Measurements from ENCODE around the gene SH3BGRL2.
"Not testable (repeated sequence)": the region's sequence is repeated elsewhere in the genome, so short reads cannot be mapped to it uniquely, and the experiment has no call there.

The SH3BGRL2 gene

GRCh38 chr6:79614326-79615305 lies 16.5 kb upstream of the SH3BGRL2 start:
- DNase-seq (ENCODE audit: low spot score) = no peak

GRCh38 chr6:79617518-79617941 lies 13.6 kb upstream of the SH3BGRL2 start:
- DNase-seq (ENCODE audit: low spot score) = no peak

DNA sequence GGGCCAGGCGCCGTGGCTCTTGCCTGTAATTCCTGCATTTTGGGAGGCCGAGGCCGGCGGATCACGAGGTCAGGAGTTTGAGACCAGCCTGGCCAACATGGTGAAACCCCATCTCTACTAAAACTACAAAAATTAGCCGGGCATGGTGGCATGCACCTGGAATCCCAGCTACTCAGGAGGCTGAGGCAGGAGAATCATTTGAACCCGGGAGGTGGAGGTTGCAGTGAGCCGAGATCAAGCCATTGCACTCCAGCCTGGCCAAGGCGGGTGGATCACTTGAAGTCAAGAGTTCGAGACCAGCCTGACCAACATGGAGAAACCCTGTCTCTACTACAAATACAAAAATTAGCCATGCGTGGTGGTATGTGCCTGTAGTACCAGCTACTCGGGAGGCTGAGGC lies 12.7 kb upstream of the SH3BGRL2 start:
- DNase-seq (ENCODE audit: low spot score) = not testable (repeated sequence)

- no peak for DNase-seq (ENCODE audit: low spot score)
These were observed 9.6 kb upstream of the SH3BGRL2 start for GRCh38 chr6:79621579-79621978.

DNA sequence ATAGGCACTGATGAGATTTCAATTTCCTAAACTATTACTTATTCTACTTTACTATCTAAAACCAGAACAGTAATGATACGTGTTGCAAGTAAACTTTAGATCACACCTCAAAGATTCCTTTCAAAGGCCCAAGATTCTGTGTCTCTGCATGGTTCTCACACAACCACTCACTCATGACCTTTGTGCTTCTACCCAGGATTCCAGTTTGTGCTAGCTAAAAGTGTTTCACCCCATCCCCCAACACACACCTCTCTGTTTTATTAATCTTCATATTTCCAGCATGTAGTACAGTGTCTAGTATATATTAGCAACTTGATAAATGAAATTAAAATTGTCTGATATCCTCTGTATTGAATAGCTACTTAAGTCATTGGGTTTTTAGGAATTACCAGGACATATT lies 8.8 kb upstream of the SH3BGRL2 start:
- DNase-seq (ENCODE audit: low spot score) = no peak

GRCh38 chr6:79623106-79623505 lies 8.0 kb upstream of the SH3BGRL2 start:
- no peak for DNase-seq (ENCODE audit: low spot score)

DNA sequence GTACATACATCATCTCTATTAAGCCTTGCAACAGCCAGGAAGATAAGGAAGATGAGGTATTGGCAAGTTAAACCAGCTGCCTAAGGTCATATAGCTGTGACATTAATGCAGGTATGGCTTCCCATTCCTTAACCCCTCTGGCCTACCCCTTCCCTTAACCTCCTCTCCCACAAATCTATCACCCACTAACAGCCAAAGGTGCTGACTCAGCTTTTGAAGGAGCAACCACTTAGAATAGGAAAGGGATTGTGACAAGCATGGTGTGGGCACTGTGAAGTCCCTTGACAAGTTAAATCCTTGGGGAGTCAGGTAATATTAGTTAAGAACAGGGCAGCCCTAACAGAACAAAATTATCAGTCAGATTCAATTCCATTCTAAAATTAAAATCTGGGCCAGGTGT lies 5.4 kb upstream of the SH3BGRL2 start:
- no peak for DNase-seq (ENCODE audit: low spot score)

DNA sequence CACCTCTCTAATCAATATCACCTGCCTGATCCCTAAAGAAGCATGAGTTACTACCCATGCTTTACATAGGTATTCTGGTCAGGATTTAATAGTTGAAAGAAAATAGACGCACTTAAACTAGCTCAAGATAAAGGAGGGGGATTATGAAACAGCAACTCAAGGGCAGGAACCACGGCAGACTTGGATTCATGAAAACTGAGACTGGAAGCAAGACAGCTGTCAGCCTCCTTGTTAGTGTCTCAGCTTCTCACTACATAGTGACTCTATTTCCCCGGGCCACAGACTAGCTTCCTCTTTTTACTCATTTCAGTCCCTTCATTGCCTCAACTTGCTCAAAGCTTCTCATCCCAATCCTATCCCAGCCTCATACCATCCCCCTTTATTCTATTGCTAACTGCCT lies 4.3 kb upstream of the SH3BGRL2 start:
- no peak for DNase-seq (ENCODE audit: low spot score)

DNA sequence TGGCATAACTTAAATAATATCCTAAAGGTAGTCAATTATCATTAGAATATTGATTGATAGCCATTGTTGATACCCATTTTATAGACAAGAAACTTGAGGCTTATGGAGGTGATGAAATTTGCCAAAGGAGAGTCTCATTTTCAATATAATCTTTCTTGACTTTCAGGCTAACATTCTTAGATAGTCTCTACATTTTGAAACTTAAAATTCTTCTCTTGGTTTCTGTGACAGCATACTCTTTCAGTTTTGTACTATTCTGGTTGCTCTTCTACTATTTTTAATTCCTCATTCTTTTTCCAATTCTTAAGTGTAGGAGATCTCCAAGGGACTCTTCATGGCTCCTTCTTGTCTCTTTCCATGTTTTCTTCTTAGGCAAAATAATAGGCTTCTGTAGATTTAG lies 3.7 kb upstream of the SH3BGRL2 start:
- no peak for DNase-seq (ENCODE audit: low spot score)

- no peak for DNase-seq (ENCODE audit: low spot score)
These were observed 2.5 kb upstream of the SH3BGRL2 start for GRCh38 chr6:79628466-79629288.

DNA sequence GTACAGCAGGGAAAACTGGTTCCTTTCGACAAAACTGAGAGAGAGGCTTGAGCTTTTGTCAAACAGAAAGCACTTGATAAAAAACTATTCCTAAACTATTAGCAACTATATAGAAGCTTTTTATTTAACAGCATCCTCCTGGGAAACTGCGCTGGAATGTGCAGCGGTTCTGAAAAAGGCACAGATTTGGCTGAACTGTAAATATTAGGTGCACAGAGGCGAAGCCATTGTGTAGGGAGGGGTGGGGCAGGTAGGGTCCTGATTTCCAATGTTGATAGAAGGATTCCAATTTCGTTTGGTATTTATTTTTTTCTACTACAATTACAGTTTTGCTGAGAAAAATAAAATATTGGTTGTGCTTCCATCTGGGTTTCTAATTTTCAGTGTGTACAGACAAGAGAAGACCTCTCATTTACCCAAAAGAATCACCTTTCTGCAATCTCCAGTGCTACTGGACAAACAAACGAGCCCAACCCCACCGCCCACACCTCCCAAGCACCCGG lies 698 bp upstream of the SH3BGRL2 start:
- DNase-seq (ENCODE audit: low spot score) = no peak

GRCh38 chr6:79631693-79632172 lies 604 bp downstream of the SH3BGRL2 start:
- no peak for DNase-seq (ENCODE audit: low spot score)

DNA sequence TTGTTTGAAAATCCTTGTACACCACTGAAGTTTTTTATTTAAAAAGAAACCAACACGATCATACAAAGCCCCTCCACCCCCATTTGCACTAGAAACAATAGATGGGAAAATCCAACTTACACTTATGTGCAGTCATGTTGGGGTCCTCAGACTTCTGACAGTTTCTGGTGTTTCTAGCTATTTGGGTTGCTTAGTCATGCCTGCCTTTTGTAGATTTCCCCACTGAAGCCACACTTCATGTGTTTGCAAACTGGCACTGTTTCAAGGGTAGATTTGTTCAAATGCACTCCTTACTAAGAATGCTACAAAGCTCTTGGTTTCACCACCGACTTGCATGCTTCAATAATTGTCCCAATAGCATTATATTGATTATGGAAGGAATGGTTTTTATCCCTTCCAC lies 1.5 kb downstream of the SH3BGRL2 start:
- DNase-seq (ENCODE audit: low spot score) = no peak

DNA sequence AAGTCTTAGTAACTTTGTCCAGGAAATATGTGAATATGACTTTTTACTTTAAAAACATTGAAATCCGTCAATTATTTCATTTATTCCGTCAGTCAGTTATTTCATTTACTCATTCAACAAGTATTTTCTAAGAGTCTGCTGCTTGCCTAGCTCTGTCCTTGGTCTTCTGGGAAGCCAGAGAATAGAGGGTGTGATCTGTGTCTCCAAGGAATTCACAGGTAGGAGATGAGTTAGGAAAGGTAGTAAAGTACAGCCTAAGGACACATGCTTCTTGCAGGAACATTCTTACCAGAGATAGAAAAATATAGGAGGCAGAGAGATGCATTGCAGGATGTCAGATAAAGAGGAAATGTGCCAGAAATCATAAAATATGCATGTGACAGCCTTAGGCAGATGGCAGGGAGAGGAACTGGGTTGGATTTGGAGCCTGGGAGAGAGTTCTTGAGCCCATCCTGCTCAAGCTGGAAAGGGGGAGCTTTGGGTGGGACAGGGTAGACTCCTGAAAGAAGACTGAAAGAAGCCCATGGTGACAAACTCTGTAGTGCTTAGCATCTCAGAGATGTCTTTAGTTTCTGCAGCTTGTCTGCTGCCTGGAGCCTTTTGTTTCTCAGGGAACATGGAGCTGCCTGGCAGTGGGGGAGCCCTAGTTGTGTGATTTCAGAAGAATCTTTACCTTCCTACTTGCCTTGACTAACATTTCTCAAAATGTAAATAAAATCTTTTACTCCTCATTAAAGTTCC lies 3.5 kb downstream of the SH3BGRL2 start:
- DNase-seq (ENCODE audit: low spot score) = no peak

DNA sequence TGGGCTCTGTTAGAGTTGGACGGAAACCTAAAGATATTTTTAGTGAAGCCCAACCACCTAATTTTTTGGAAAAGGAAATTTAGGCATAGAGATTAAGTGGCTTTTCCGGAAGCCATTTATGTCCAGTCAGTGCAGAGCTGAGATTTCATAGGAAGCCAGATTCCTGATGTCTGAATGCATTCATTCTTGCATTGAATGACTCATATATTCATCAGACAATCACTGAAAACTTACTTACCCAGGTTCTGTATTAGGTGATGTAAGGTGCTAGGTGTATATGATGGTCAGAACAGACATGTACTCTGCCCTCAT lies 4.1 kb downstream of the SH3BGRL2 start:
- DNase-seq (ENCODE audit: low spot score) = no peak

DNA sequence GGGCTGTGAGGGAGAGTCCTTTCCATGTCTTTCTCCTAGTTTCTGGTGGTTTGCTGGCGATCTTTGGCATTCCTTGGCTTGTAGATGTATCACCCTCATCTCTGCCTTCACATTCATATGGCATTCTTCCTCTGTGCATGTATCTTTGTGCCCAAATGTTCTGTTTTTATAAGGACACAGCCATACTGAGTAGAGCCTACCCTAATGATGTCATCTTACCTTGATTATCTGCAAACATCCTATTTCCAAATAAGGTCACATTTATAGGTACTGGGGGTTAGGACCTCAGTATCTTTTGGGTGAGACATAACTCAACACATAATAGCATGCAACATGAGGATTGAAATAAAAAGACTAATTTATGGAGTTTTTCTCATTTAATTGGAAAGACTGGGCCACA lies 5.5 kb downstream of the SH3BGRL2 start:
- DNase-seq (ENCODE audit: low spot score) = no peak

GRCh38 chr6:79640146-79641111 lies 9.3 kb downstream of the SH3BGRL2 start:
- no peak for DNase-seq (ENCODE audit: low spot score)

DNA sequence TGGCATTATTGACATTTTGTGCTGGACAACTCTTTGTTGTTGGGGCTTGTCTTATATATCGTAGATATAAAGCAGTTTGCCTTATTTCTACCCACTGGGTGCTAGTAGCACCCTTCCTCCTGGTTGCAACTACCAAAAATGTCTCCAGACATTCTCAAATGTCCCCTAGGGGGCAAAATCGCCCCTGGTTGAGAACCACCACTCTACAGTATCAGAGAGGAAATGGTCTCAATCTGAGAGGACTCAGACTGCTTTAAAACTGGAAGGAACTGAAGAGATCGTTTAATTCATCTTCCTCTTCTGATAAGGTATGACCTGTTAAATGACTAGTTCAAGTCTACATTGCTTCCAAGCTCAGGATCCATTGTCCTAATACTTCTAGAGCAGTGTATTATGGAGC lies 14.9 kb downstream of the SH3BGRL2 start:
- DNase-seq (ENCODE audit: low spot score) = no peak

- DNase-seq (ENCODE audit: low spot score) = no peak
These were observed 15.4 kb downstream of the SH3BGRL2 start for GRCh38 chr6:79646561-79646960.

- DNase-seq (ENCODE audit: low spot score) = no peak
These were observed 16.6 kb downstream of the SH3BGRL2 start for GRCh38 chr6:79647741-79648140.

DNA sequence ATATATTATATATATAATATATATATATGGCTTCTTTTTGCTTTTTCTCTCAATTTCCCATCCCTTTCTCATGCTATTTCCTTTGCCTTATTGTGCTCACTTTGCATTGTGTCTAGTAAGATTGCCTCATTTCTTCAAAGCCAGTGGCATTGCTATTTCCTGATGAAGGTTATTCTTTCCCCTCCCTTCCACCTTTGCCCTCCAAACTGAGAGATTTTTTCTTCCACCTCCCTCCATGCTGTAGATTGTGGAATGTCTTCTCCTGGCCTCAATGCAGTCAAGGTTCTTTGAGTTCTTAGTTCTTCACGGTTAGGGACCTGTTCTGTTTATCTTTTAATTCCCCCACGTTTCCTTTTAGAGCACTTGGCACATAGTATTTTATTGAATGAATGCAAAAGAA lies 17.2 kb downstream of the SH3BGRL2 start:
- no peak for DNase-seq (ENCODE audit: low spot score)

Measured in pons (tissue), 1 donor.